ENCODE data around the gene GPR35.

Gene GPR35

GRCh38 chr2:240589375-240589774, 35.9 kb upstream of the GPR35 start:
- no peak for DNase-seq (ENCODE audit: low read depth)

DNA sequence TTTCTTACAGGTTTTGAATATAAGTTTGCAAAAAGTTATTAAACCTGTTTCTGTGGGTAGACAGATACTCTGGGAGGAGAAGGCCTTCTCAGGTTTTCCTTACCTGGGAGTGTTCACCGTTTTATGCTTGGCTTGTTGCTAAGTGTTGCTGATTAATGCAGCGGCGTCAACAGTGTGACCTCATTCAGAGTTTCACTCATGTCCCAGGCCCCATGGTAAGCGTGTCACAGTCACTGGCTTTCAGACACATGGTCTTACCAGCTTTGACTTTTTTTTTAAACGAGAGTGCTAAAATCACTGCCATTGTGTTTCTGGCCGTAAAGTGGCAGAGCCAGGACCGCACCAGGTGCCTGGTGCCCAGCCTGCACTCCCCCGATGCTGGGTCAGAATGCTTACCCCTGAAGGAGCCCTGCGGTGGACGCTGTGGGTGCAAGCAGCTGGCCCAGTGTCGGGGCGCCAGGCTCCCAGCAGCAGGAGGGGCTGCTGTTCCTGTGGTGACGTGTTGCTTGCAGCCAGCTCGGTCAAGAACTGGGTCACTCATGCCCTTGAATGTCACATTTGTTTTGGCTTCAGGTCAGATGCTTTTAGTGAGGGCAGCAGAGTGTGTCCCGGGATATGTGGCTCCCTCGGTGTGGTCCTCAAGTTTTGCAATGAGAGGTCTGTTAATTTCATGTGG, 35.3 kb upstream of the GPR35 start:
- no peak for DNase-seq (ENCODE audit: low read depth)

DNA sequence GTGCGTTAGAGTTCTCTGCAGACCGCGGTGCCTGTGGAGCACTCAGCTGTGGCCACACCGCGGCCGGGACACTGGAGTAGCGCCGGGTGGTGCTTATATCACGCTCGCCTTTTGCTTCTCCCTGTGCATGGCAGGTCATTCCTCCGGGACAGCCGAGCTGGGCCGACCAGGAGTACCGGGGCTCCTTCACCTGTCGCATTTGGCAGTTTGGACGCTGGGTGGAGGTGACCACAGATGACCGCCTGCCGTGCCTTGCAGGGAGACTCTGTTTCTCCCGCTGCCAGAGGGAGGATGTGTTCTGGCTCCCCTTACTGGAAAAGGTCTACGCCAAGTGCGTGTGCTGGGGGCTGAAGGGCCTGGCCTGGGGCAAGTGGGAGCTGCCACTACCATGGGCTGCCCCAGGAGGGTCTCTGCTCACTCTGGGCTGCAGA, 34.6 kb upstream of the GPR35 start:
- DNase-seq (ENCODE audit: low read depth), result no peak

DNA sequence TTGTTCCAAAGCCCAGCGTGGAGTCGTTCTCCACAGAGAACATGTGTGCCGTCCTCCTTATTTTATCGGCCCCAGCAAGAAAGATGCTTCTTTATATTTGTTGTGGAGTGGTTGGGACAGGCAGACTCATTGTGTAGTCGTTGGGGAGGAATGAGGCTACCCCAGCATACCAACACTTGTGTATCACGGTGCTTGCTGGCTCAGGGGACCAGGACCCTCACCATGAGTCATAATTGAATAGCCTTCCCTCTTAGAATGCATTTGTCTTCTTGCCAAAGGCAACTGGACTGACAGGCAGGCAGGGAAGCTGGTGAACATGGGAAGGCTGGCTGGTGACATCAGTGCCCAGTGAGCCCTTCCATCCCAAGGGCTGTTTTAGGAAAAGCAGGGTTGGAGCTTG, 34.1 kb upstream of the GPR35 start:
- no peak for DNase-seq (ENCODE audit: low read depth)

- DNase-seq (ENCODE audit: low read depth), result no peak
Observed at GRCh38 chr2:240591784-240592183, 33.5 kb upstream of the GPR35 start.

DNA sequence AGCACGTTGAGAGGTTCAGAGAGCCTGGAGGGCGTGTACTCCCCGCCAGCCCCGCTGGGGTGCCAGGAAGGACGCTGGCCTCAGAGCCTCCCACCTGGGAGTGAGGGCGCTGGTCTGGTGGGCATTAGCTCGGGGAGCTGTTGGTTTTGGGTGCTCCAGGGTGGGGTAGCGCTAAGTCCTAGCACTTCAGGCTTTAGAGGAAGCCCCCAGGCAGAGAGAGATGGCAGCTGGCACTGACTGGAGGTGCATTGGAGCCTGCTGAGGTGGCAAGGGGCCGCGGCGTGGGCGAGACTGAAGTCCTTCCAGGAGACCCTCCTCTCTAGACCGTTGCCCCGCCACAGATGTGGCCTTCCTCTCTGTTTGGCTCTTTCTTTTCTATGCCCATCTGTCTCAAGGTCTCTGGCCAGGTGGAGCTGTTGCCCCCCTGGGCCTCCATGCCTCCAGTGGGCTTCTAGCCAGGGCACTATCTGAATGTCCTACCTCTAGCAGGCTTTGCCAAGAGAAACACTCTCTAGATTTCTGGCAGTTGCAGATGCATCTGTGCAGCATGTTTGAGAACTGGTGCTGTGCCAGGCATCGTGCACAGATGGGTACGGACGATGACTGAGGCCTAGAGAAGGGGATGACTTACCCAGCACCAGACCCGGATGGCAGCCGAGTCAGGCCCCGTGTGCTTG, 32.1 kb upstream of the GPR35 start:
- DNase-seq (ENCODE audit: low read depth), result no peak

- DNase-seq (ENCODE audit: low read depth), result no peak
Observed at GRCh38 chr2:240593703-240594451, 31.4 kb upstream of the GPR35 start.

- no peak for DNase-seq (ENCODE audit: low read depth)
Observed at GRCh38 chr2:240594511-240595380, 30.5 kb upstream of the GPR35 start.

DNA sequence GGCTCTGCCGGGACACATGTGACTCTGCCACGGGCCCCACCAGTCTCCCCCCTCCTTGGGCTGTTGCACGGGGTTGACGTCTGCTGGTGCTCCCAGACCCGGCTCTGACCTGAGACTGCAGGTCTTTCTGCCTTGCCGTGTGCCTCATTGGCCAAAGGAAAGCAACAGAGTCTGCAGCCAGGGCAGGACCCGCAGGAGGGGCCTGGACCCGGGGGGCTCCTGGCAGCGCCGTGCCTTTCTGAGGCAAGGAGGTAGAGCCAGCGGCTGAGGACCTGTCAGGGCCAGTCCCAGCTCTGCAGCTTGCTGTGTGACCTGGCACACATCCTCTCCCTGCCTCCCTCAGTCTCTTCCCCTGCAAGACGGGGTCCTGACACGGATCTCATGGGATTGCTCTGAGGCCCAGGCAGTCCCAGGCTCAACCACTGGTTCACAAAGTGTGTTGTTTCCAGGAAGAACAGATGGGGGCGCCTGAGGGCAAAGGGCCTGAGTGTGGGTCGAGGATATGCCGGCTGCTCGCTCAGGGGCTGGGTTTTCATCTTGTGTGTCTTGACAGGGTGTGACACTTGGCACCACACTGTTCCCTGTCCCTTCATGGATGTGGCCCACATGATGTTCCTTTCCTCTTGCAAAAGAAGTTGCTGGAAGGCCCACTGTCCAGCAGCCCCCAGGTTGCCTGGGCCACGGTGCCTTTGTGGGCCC, 29.8 kb upstream of the GPR35 start:
- DNase-seq (ENCODE audit: low read depth), result no peak

DNA sequence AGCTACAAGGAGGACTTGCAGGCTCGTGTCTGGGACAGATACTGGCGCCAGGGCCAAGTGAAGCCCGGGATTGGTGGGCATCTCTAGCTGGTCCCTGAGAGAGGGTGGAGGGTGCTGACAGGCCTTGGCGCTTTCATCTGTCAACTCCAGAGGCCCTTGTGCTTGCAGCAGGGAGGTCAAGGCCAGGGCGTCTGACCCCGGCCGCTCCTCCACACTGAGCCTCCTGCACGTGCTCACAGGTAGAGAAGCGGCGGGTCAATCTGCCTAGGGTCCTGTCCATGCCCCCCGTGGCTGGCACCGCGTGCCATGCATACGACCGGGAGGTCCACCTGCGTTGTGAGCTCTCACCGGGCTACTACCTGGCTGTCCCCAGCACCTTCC, 29.2 kb upstream of the GPR35 start:
- DNase-seq (ENCODE audit: low read depth), result no peak

DNA sequence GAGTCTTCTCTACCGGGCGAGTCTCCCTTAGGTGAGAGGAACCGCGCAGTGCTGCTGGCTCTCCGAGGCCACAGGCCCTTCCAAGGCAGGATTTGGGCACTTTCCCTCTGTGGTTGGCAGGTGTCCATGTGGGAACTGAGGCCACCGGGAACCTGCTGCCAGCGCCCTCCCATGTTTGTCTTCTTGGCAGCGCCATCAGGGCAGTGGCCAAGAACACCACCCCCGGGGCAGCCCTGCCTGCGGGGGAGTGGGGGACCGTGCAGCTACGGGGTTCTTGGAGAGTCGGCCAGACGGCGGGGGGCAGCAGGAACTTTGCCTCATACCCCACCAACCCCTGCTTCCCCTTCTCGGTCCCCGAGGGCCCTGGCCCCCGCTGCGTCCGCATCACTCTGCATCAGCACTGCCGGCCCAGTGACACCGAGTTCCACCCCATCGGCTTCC, 28.8 kb upstream of the GPR35 start:
- DNase-seq (ENCODE audit: low read depth), result no peak

GRCh38 chr2:240597054-240597418, 28.2 kb upstream of the GPR35 start:
- DNase-seq (ENCODE audit: low read depth), result no peak

DNA sequence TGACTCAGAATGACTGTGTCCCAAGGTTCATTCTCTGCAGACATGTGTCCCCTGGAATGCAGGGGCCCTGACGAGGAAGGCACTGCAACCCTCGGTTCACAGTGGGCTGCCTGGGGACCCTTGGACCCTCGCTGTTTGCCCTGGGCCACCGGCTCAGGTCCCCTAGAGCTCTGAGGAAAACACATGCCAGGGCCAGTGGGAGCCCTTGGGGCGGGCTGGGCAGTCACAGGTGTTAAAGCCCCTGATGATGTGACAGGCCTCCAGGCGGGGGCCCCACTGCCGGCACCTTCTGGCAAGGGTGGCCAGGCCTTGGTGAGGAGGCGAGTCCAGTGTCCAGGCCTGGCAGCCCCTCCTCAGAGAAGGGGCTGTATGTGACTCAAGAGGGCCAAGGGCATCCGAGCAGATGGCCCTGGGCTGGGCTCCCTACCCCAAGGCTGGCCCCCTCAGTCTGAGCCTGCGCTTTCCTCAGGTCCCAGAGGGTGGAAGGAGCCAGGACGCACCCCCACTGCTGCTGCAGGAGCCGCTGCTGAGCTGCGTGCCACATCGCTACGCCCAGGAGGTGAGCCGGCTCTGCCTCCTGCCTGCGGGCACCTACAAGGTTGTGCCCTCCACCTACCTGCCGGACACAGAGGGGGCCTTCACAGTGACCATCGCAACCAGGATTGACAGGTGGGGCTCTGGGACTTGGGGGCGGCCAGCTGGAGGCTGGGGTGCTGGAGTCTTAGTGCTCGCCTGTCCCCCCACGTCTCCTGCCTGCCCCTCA, 27.7 kb upstream of the GPR35 start:
- DNase-seq (ENCODE audit: low read depth), result no peak

DNA sequence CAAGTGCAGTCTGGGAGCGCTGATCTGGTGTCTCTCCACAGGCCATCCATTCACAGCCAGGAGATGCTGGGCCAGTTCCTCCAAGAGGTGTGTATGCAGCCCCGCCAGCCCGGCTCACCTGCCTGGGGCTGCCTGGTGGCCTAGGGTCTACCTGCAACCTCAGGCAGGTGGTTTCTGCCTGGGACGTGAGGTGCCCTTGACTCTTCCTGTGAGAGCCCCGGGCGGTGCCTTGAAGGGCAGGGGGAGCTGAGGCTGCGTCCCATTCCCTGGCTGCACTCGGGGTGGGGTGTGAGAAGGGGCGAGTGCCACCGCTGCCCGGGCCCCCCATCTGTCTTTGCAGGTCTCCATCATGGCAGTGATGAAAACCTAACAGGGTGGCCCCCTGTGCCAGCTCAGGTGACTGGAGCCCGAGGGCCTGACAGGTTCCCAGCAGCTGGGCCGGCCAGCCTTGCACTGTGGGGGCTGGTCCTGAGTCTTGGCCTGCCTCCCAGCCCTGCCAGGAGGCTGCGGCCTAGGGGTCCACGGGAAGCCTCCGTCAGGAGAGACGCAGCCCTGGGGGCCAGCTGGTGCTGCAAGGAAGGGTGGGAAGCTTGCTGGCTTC, 26.9 kb upstream of the GPR35 start:
- no peak for DNase-seq (ENCODE audit: low read depth)

GRCh38 chr2:240599141-240599583, 26.1 kb upstream of the GPR35 start:
- no peak for DNase-seq (ENCODE audit: low read depth)

DNA sequence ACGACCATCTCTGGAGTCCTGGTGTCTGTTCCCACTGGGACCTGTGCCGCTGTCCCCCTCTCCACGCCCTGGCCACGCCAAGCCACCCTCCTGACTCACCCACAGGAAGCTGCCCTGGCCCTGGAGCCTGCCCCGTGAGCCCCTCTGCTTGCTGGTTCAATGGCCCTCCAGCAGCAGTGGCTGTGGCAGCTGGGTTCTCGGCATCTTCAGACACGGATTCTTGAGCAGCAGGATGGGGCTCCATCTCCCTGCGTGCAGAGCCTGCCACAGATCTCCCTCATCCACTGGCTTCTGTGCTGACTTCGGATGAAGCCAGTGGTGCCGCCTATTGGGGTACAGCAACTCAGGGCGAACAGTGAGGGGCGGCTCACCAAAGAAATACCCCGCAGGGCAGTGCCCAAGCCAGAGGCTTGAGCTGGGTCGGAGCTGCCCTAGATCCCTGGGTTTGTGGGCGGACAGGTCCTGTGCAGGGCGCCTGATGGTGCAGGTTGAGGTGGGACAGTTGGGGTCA, 24.8 kb upstream of the GPR35 start:
- DNase-seq (ENCODE audit: low read depth), result no peak

- no peak for DNase-seq (ENCODE audit: low read depth)
Observed at GRCh38 chr2:240601061-240601830, 24.0 kb upstream of the GPR35 start.

- no peak for DNase-seq (ENCODE audit: low read depth)
Observed at GRCh38 chr2:240601831-240602160, 23.5 kb upstream of the GPR35 start.

DNA sequence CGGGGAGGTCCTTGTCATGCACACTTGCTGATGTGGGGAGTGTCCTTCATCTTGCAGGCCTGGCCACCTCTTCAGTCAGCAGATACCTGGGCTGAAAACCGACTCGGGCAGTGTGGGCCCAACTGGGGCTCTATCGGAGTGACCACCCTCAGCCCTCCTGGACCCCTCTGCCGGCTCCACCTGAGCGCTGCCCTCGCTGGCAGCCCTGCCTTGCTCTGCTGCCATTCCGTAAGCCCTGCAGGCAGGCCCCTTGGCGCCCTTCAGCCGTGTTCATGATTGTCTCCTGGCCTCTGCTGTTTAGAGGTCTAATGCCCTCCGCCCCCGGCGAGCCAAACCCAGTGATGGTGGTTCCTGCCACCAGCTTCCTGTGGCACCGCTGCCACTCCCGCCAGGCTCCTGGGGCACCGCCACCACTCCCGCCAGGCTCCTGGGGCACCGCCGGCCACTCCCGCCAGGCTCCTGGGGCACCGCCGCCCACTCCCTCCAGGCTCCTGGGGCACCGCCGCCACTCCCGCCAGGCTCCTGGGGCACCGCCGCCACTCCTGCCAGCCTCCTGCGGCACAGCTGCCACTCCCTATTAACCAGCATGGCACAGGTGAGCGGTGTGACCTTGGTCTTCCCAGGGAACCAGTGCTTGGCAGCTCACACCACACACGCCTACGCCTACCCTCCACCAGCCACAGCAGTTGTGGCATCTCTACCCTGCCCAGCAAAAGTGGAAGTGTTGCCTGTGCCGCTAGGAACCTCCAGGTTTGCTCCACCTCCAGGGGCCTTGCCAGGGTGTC, 22.8 kb upstream of the GPR35 start:
- DNase-seq (ENCODE audit: low read depth), result no peak
